ENCODE results near the gene RAB40C.

Gene RAB40C

GRCh38 chr16:589658-590187, at the start of gene RAB40C:
Gene RAB40C (plus strand): TSS chr16:590066. CDS start chr16:590292, 226 bp downstream.
- peak; percentile 99 for DNase-seq

- DNase-seq, result peak; percentile 16
These were observed 49.1 kb upstream of the RAB40C start for GRCh38 chr16:540645-541340.

GRCh38 chr16:543301-544164, 46.3 kb upstream of the RAB40C start:
- DNase-seq, result no peak

- no peak for DNase-seq
These were observed 45.3 kb upstream of the RAB40C start for GRCh38 chr16:544517-544916.

GRCh38 chr16:546909-547770, 42.7 kb upstream of the RAB40C start:
- no peak for DNase-seq

GRCh38 chr16:548586-548985, 41.3 kb upstream of the RAB40C start:
- no peak for DNase-seq

GRCh38 chr16:549544-550263, 40.2 kb upstream of the RAB40C start:
- no peak for DNase-seq

- no peak for DNase-seq
These were observed 38.7 kb upstream of the RAB40C start for GRCh38 chr16:551210-551609.

GRCh38 chr16:552171-552570, 37.7 kb upstream of the RAB40C start:
- no peak for DNase-seq

- DNase-seq, result no peak
These were observed 36.1 kb upstream of the RAB40C start for GRCh38 chr16:553601-554296.

GRCh38 chr16:554297-554621, 35.6 kb upstream of the RAB40C start:
- no peak for DNase-seq

GRCh38 chr16:554640-555365, 35.1 kb upstream of the RAB40C start:
- DNase-seq, result no peak

- no peak for DNase-seq
These were observed 34.1 kb upstream of the RAB40C start for GRCh38 chr16:555528-556473.

- no peak for DNase-seq
These were observed 33.2 kb upstream of the RAB40C start for GRCh38 chr16:556474-557173.

GRCh38 chr16:557463-558297, 32.2 kb upstream of the RAB40C start:
- DNase-seq, result no peak

- no peak for DNase-seq
These were observed 31.4 kb upstream of the RAB40C start for GRCh38 chr16:558298-559020.

GRCh38 chr16:559021-559380, 30.9 kb upstream of the RAB40C start:
- DNase-seq, result no peak
